Stimulated activated memory B cell treated with anti-CD40 and anti-IgM and Interleukin-4, amounts not matched to agents 10 μg/mL and 1 μg/mL and 100 μg/mL, for 72 hours (primary cell): ENCODE results near the gene C22orf23.
A peak's percentile ranks its signal among the peaks of the same experiment; 100 is the strongest.
"Not testable (repeated sequence)": the region's sequence is repeated elsewhere in the genome, so short reads cannot be mapped to it uniquely, and the experiment has no call there.

Source experiments
- ATAC-seq: fragments of 150-1000 bp; cut with Tn5 transposase; 2 replicates; pipeline ENCODE4 v1.10.0; 2021
- H3K27ac Mint-ChIP-seq: one replicate; pipeline ENCODE4 v1.8.0; 2022; ENCODE audit warnings: mild to moderate bottlenecking, mixed read lengths
- H3K27me3 Mint-ChIP-seq: one replicate; pipeline ENCODE4 v1.8.0; 2022; ENCODE audit warnings: mixed read lengths
- H3K36me3 Mint-ChIP-seq: one replicate; pipeline ENCODE4 v1.8.0; 2022; ENCODE audit warnings: mixed read lengths
- H3K4me1 Mint-ChIP-seq: one replicate; pipeline ENCODE4 v1.8.0; 2022; ENCODE audit warnings: mixed read lengths
- H3K4me3 Mint-ChIP-seq: one replicate; pipeline ENCODE4 v1.8.0; 2022; ENCODE audit warnings: mild to moderate bottlenecking, moderate library complexity, mixed read lengths
- H3K9me3 Mint-ChIP-seq: one replicate; pipeline ENCODE4 v1.8.0; 2022; ENCODE audit warnings: mixed read lengths

The C22orf23 gene

GRCh38 chr22:37971475-37972434 is 18.4 kb upstream of the C22orf23 start:
- Mint-ChIP-seq H3K9me3 (no peaks in the 10 kb centered on the region), H3K27ac (no peak overlapping the region)

DNA sequence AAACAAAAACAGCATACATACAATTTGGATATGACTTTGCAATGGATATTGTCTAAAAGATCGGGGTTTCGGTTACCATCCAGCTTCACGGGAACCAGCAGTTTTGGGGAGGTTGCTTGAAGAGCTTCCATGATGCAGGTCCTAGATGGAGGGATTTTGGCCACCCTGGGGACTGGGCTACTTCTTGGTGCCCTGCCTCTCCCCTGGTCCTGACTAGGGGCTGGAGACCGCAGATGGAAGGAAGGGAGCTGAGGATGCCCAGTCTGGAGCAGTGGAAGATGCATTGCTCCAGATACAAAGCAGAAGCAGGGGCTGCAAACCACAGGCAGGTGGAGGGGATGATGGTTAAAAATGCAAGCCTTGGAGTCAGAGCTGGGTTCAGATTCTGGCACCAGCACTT is 17.5 kb upstream of the C22orf23 start:
- no peak for ATAC-seq
- Mint-ChIP-seq H3K9me3 (no peaks in the 10 kb centered on the region), H3K27me3 (no peaks in the 10 kb centered on the region), H3K36me3 (peaks cover 77% of the 10 kb centered on the region), H3K27ac (no peak overlapping the region), H3K4me1 (no peaks in the 10 kb centered on the region), H3K4me3 (no peak overlapping the region)

More at GRCh38 chr22:37971475-37972434, 18.4 kb upstream of the C22orf23 start:
- H3K27me3 Mint-ChIP-seq, result no peaks in the 10 kb centered on the region
- no peak for ATAC-seq
- no peak overlapping the region for H3K4me3 Mint-ChIP-seq
- H3K36me3 Mint-ChIP-seq, result peaks cover 74% of the 10 kb centered on the region
- no peaks in the 10 kb centered on the region for H3K4me1 Mint-ChIP-seq

DNA sequence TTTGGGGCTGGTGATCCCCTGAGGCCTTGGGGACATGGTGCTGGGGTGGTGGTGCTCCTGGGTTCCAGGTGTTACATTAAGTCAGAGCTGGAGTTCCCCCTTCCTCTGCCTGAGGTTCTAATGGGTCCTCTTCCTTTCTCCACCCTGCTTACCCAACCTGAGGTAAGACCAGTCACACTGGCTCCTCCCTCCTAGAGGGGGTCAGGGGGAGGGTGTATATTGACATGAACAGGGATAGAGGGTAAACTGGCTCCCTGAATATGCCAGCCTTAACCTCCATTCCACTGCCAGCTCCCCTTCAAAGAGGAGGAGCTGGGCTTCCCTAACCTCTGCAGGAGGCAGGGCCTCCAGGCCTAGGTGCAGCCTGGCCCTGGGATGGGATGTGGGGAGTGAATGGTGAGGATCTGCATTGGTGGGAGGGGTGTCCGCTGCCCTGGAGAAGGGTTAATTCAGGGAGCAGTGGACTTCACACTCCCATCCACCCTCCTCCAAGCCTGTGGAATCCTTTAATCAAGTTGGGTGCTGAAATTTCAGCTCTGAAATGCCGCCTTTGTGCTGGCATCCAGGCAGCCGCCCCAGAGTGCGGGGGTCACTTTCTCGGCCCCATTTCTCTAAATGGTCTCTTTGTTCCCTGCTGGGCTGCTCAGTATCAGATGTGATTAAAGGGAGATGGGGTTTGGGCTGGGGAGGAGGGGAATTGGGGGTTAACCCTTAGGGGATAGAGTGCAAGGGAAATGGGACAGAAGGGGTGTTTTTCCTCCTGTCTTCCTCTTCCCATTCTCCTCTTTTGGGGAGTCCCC is 15.3 kb upstream of the C22orf23 start:
- H3K9me3 Mint-ChIP-seq, result no peaks in the 10 kb centered on the region
- no peak overlapping the region for H3K4me3 Mint-ChIP-seq
- peaks cover 6% of the 10 kb centered on the region for H3K4me1 Mint-ChIP-seq
- ATAC-seq, result no peak
- no peak overlapping the region for H3K27ac Mint-ChIP-seq
- peaks cover 63% of the 10 kb centered on the region for H3K36me3 Mint-ChIP-seq
- H3K27me3 Mint-ChIP-seq, result no peaks in the 10 kb centered on the region

DNA sequence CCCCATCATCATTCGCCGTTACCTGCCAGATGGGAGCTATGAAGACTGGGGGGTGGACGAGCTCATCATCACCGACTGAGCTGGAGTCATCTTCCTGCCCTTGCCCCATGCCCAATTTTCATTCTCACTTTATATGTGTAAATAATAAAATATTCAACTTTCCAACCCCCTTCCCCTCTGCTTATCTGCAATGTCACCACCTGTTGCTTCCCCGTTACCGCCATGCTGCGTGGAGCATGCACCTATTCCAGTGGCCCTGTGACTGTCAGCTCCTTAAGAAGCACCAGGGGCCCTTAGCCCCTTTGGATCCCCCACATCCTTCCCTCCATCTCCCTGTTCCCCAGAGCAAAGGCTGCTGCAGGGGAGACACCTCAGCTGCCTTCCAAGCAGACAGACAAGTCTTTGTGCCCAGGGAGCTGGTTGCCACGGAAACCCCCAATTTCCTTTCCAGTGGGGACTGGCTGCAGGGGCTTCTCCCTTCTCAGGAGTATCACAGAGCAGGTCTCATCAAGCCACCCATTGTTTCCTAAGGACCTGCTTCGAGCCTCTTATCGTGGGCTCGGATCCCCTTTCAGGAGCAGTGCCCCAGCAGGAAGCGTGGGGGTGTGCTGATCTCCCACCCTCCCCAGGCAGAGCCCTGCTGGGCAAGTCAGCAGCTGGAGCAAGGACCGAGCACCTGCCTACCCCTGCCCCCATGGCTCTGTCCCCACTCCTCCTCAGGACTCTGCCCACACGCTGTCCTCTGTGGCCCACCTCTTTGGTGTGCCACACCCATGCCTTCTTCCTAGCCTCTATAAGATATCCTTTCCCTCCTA is 14.4 kb upstream of the C22orf23 start:
- no peaks in the 10 kb centered on the region for H3K9me3 Mint-ChIP-seq
- H3K27ac Mint-ChIP-seq, result no peak overlapping the region
- ATAC-seq, result no peak
- peaks cover 58% of the 10 kb centered on the region for H3K36me3 Mint-ChIP-seq
- H3K4me3 Mint-ChIP-seq, result no peak overlapping the region
- H3K4me1 Mint-ChIP-seq, result peaks cover 6% of the 10 kb centered on the region
- no peaks in the 10 kb centered on the region for H3K27me3 Mint-ChIP-seq

DNA sequence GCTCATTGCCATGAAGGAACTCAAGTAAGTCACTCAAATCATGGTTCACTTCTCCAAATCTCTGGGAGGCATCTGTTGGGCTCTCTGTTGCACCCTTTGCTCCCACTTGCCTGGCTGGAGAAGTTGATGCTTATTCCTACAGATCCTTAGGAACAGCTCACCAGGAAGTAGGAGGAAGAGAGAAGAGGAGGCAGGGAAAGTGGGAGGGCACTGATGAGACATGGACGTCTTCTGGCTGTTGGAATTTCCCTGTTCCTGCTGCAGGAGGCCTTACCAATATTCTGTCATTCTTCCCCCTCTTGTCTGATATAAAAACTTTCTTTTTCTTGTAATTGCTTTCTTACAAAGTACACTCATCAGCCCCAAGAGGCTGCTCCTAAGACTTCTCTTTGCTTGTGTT is 13.7 kb upstream of the C22orf23 start:
- ATAC-seq, result no peak
- no peak overlapping the region for H3K27ac Mint-ChIP-seq

GRCh38 chr22:37965940-37966664 is 12.7 kb upstream of the C22orf23 start:
- Mint-ChIP-seq H3K4me1 (peaks cover 6% of the 10 kb centered on the region), H3K4me3 (no peak overlapping the region), H3K27me3 (no peaks in the 10 kb centered on the region), H3K9me3 (no peaks in the 10 kb centered on the region), H3K27ac (peak overlapping the region; percentile 6), H3K36me3 (peaks cover 58% of the 10 kb centered on the region)
- ATAC-seq, result no peak

More for the DNA sequence above, 13.7 kb upstream of the C22orf23 start:
- peaks cover 56% of the 10 kb centered on the region for H3K36me3 Mint-ChIP-seq
- no peaks in the 10 kb centered on the region for H3K9me3 Mint-ChIP-seq
- H3K4me1 Mint-ChIP-seq, result peaks cover 6% of the 10 kb centered on the region
- H3K27me3 Mint-ChIP-seq, result no peaks in the 10 kb centered on the region
- no peak overlapping the region for H3K4me3 Mint-ChIP-seq

GRCh38 chr22:37961062-37961461 is 7.7 kb upstream of the C22orf23 start:
- peaks cover 59% of the 10 kb centered on the region for H3K36me3 Mint-ChIP-seq
- H3K4me1 Mint-ChIP-seq, result peaks cover 11% of the 10 kb centered on the region
- ATAC-seq, result no peak
- no peak overlapping the region for H3K4me3 Mint-ChIP-seq
- H3K27me3 Mint-ChIP-seq, result no peaks in the 10 kb centered on the region
- no peak overlapping the region for H3K27ac Mint-ChIP-seq
- H3K9me3 Mint-ChIP-seq, result no peaks in the 10 kb centered on the region

DNA sequence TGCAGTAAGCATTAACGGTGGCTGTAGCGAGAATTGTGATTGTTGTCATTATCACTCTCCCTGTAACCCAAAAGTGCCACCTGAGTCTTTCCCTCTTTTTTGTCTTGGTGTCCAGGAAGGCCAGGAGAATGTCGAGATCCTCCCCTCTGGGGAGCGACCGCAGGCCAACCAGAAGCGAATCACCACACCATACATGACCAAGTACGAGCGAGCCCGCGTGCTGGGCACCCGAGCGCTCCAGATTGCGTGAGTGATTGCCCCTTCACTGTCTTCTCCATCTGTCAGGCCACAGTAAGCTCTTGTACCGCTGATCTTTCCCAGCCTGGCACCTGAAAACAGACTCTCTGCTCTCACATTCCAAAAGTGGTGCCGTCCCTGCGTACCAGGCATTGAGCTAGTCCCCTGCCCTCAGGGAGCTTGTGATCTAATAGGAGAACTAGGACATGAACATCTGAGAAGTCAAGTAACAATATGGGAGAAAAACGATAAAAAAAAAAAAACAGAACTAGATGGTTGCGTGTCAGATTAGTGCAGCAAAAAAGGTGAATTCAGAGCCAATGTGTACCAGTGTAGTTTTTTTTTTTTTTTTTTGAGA is 5.9 kb upstream of the C22orf23 start:
- H3K9me3 Mint-ChIP-seq, result no peaks in the 10 kb centered on the region
- H3K4me3 Mint-ChIP-seq, result no peak overlapping the region
- peaks cover 16% of the 10 kb centered on the region for H3K4me1 Mint-ChIP-seq
- H3K27ac Mint-ChIP-seq, result no peak overlapping the region
- peaks cover 54% of the 10 kb centered on the region for H3K36me3 Mint-ChIP-seq
- ATAC-seq, result no peak
- H3K27me3 Mint-ChIP-seq, result no peaks in the 10 kb centered on the region

GRCh38 chr22:37957232-37957631 is 3.8 kb upstream of the C22orf23 start:
- peaks cover 35% of the 10 kb centered on the region for H3K4me1 Mint-ChIP-seq
- H3K27ac Mint-ChIP-seq, result no peak overlapping the region
- peaks cover 52% of the 10 kb centered on the region for H3K36me3 Mint-ChIP-seq
- no peak for ATAC-seq
- peaks cover 10% of the 10 kb centered on the region for H3K27me3 Mint-ChIP-seq
- H3K9me3 Mint-ChIP-seq, result no peaks in the 10 kb centered on the region
- H3K4me3 Mint-ChIP-seq, result no peak overlapping the region

GRCh38 chr22:37955825-37956397 is 2.5 kb upstream of the C22orf23 start:
- not testable (repeated sequence) for H3K4me3 Mint-ChIP-seq, H3K9me3 Mint-ChIP-seq, ATAC-seq, H3K27ac Mint-ChIP-seq
- peaks cover 35% of the 10 kb centered on the region for H3K4me1 Mint-ChIP-seq
- H3K36me3 Mint-ChIP-seq, result peaks cover 38% of the 10 kb centered on the region
- peaks cover 11% of the 10 kb centered on the region for H3K27me3 Mint-ChIP-seq

- ATAC-seq, result no peak
- Mint-ChIP-seq H3K36me3 (peaks cover 30% of the 10 kb centered on the region), H3K9me3 (no peaks in the 10 kb centered on the region), H3K27me3 (peaks cover 11% of the 10 kb centered on the region), H3K4me3 (peak overlapping the region; percentile 93), H3K27ac (peak overlapping the region; percentile 90), H3K4me1 (peaks cover 35% of the 10 kb centered on the region)
Measured at GRCh38 chr22:37954686-37955085, 1.3 kb upstream of the C22orf23 start.

- peaks cover 35% of the 10 kb centered on the region for H3K4me1 Mint-ChIP-seq
- ATAC-seq, result no peak
- peak overlapping the region; percentile 90 for H3K27ac Mint-ChIP-seq
- H3K36me3 Mint-ChIP-seq, result peaks cover 15% of the 10 kb centered on the region
- H3K4me3 Mint-ChIP-seq, result peak overlapping the region; percentile 93
- peaks cover 11% of the 10 kb centered on the region for H3K27me3 Mint-ChIP-seq
- H3K9me3 Mint-ChIP-seq, result no peaks in the 10 kb centered on the region
Measured at GRCh38 chr22:37953062-37953436, 352 bp downstream of the C22orf23 start.

GRCh38 chr22:37952629-37953028 is 772 bp downstream of the C22orf23 start:
- Mint-ChIP-seq H3K27ac (peak overlapping the region; percentile 90), H3K27me3 (peaks cover 11% of the 10 kb centered on the region), H3K36me3 (peaks cover 11% of the 10 kb centered on the region), H3K4me1 (peaks cover 35% of the 10 kb centered on the region), H3K4me3 (peak overlapping the region; percentile 93)
- not testable (repeated sequence) for ATAC-seq, H3K9me3 Mint-ChIP-seq

- H3K9me3 Mint-ChIP-seq, result no peaks in the 10 kb centered on the region
- no peak overlapping the region for H3K27ac Mint-ChIP-seq
- no peaks in the 10 kb centered on the region for H3K36me3 Mint-ChIP-seq
- ATAC-seq, result no peak
- H3K4me1 Mint-ChIP-seq, result peaks cover 30% of the 10 kb centered on the region
- H3K27me3 Mint-ChIP-seq, result peaks cover 11% of the 10 kb centered on the region
- H3K4me3 Mint-ChIP-seq, result no peak overlapping the region
Measured at GRCh38 chr22:37951305-37951704, 2.1 kb downstream of the C22orf23 start.
